GM12875 (cell line): Measurements from ENCODE around the gene DIAPH1.

Experiments used
- H3K4me3 ChIP-seq: one replicate; pipeline ENCODE4 v1.5.1; 2011; ENCODE audit warnings: low read depth, low read length, control low read depth
- CTCF ChIP-seq: IDR thresholded peaks from 2 replicates; pipeline ENCODE4 v1.5.1; 2011; ENCODE audit warnings: low read depth, mild to moderate bottlenecking, control low read depth, inconsistent platforms, low read length, moderate library complexity, borderline replicate concordance; ENCODE audit not compliant: insufficient read depth

Gene DIAPH1

GRCh38 chr5:141493500-141494422 is 125.0 kb downstream of the DIAPH1 start:
- no peak for TF ChIP-seq CTCF
- H3K4me3 ChIP-seq = no peak overlapping the region

- H3K4me3 ChIP-seq = peak overlapping the region; percentile 6
- TF ChIP-seq CTCF = no peak
Observed at GRCh38 chr5:141492168-141492885, 126.5 kb downstream of the DIAPH1 start.

GRCh38 chr5:141491323-141492167 is 127.3 kb downstream of the DIAPH1 start:
- TF ChIP-seq CTCF = no peak
- H3K4me3 ChIP-seq = peak overlapping the region; percentile 6

- H3K4me3 ChIP-seq = no peak overlapping the region
- TF ChIP-seq CTCF = no peak
Observed at GRCh38 chr5:141490771-141491170, 128.0 kb downstream of the DIAPH1 start.

- no peak for TF ChIP-seq CTCF
- no peak overlapping the region for H3K4me3 ChIP-seq
Observed at GRCh38 chr5:141490271-141490670, 128.5 kb downstream of the DIAPH1 start.

- H3K4me3 ChIP-seq = no peak overlapping the region
- TF ChIP-seq CTCF = no peak
Observed at GRCh38 chr5:141489841-141490240, 129.0 kb downstream of the DIAPH1 start.
